PC-9 (cell line): ENCODE data around the gene RRAGC. TPM values are rescaled to one million over a fixed set of nuclear protein-coding genes. Genes with fewer than 3 reads are reported as not detected.

ENCODE experiments used
- BruUV-seq: library from RNA; stranded (reverse); fragments of 400-500 nt; replicated peaks from 2 replicates; lab custom pipeline; 2021; lab: Mats Ljungman, UMichigan
- CTCF ChIA-PET: fragments of 300-600 bp; sonication (Branson Sonifier 250); formaldehyde crosslinking; loops from one replicate; lab custom pipeline; 2022; ENCODE audit warnings: antibody characterized with exemption; lab: Charles Lee
- POLR2A ChIA-PET: fragments of 300-600 bp; sonication (Branson Sonifier 250); formaldehyde crosslinking; loops from one replicate; lab custom pipeline; 2022; ENCODE audit warnings: antibody characterized with exemption; ENCODE audit not compliant: unreplicated experiment; lab: Charles Lee
- DNase-seq, 2 experiments: peaks; one replicate each; pipeline versions ENCODE4 v3.0.0 to v3.0.0-alpha.2; 2015 to 2022; ENCODE audit warnings: mixed read lengths in 1 of 2
- H2AFZ ChIP-seq: fragments of 200-600 bp; sonication (generic); 2 replicates; pipeline ENCODE4 v1.8.1; 2017; ENCODE audit warnings: antibody characterized with exemption
- H3F3A ChIP-seq: fragments of 200-600 bp; sonication (generic); 2 replicates; pipeline ENCODE4 v1.8.1; 2017; ENCODE audit warnings: antibody characterized with exemption, mild to moderate bottlenecking, low read depth; ENCODE audit not compliant: insufficient read depth
- H3K27ac ChIP-seq: fragments of 200-600 bp; sonication (generic); 2 replicates; pipeline ENCODE4 v1.6.1; 2016; ENCODE audit warnings: mixed run types
- H3K27me3 ChIP-seq: fragments of 200-600 bp; sonication (generic); 2 replicates; pipeline ENCODE4 v1.6.1; 2016; ENCODE audit warnings: low read depth, mixed run types; ENCODE audit not compliant: insufficient read depth
- H3K36me3 ChIP-seq: fragments of 200-600 bp; sonication (generic); 2 replicates; pipeline ENCODE4 v1.6.1; 2016; ENCODE audit warnings: low read depth, mixed run types
- H3K4me1 ChIP-seq: fragments of 200-600 bp; sonication (generic); replicated peaks from 2 replicates; pipeline ENCODE4 v1.6.1; 2016; ENCODE audit warnings: mixed run types; ENCODE audit not compliant: insufficient read depth
- H3K4me2 ChIP-seq: fragments of 200-600 bp; sonication (generic); 2 replicates; pipeline ENCODE4 v1.6.1; 2017; ENCODE audit warnings: mixed run types
- H3K4me3 ChIP-seq: fragments of 200-600 bp; sonication (generic); 2 replicates; pipeline ENCODE4 v1.6.1; 2016; ENCODE audit warnings: mixed run types
- H3K79me2 ChIP-seq: fragments of 200-600 bp; sonication (generic); 2 replicates; pipeline ENCODE4 v1.6.1; 2017; ENCODE audit warnings: low read depth, mixed run types
- H3K9me2 ChIP-seq: fragments of 200-600 bp; sonication (generic); 2 replicates; pipeline ENCODE4 v1.8.1; 2017; ENCODE audit warnings: mild to moderate bottlenecking; ENCODE audit not compliant: insufficient read depth
- H3K9me3 ChIP-seq: fragments of 200-600 bp; sonication (generic); 2 replicates; pipeline ENCODE4 v1.8.1; 2016; ENCODE audit warnings: low read depth; ENCODE audit not compliant: insufficient read depth
- H4K20me1 ChIP-seq: fragments of 200-600 bp; sonication (generic); 2 replicates; pipeline ENCODE4 v1.8.1; 2017; ENCODE audit not compliant: insufficient read depth
- CTCF ChIP-seq: fragments of 200-600 bp; sonication (generic); conservative IDR thresholded peaks from 2 replicates; pipeline ENCODE4 v1.6.1; 2017; ENCODE audit warnings: mixed run types, antibody characterized with exemption, mild to moderate bottlenecking, moderate library complexity
- EZH2 ChIP-seq: fragments of 200-600 bp; sonication (generic); IDR thresholded peaks from 2 replicates; pipeline ENCODE4 v1.8.0; 2017; ENCODE audit warnings: antibody characterized with exemption, low read depth
- intact Hi-C: fragments of 100-400 bp; cut with micrococcal nuclease; formaldehyde crosslinking; loops from one replicate; pipeline ENCODE4 v1.10.0; 2022; ENCODE audit not compliant: unreplicated experiment
- total RNA-seq: library from RNA; stranded (reverse); gene quantifications from 2 replicates; pipeline ENCODE4 v1.2.3, GENCODE V29; 2021

Gene RRAGC
- total RNA-seq, 1 experiment from 2014 or later, result 33.0 TPM

GRCh38 chr1:38819516-38819915, 40.1 kb downstream of the RRAGC start:
- intact Hi-C loops, result loop anchor here (5.0 kb wide), 1 partner anchor 792 kb away; no protein-coding TSS in a partner anchor
- no peak overlapping the region for H3K4me3 ChIP-seq
- H3K9me2 ChIP-seq, result no peaks in the 10 kb centered on the region
- CTCF ChIA-PET, result interaction anchor here (0.6 to 0.7 kb wide), 2 partner anchors 268 to 797 kb away, joined by 3 to 5 read pairs; no protein-coding TSS in a partner anchor
- H3F3A ChIP-seq, result no peaks in the 10 kb centered on the region
- H4K20me1 ChIP-seq, result no peaks in the 10 kb centered on the region; the same call in 1 of the 2 replicates
- no peak for DNase-seq
- no peaks in the 10 kb centered on the region for H3K9me3 ChIP-seq
- peaks cover 92% of the 10 kb centered on the region for H3K27me3 ChIP-seq
- no TSS peak for BruUV-seq
- no peaks in the 10 kb centered on the region for H3K4me1 ChIP-seq
- H2AFZ ChIP-seq, result no peak overlapping the region
- no peaks in the 10 kb centered on the region for H3K79me2 ChIP-seq
- POLR2A ChIA-PET, result no interaction called here
- no peak overlapping the region for H3K4me2 ChIP-seq
- H3K27ac ChIP-seq, result no peak overlapping the region
- no peaks in the 10 kb centered on the region for H3K36me3 ChIP-seq
- TF ChIP-seq EZH2, result no peak
- no peak for TF ChIP-seq CTCF

GRCh38 chr1:38819040-38819439, 40.5 kb downstream of the RRAGC start:
- TF ChIP-seq CTCF (no peak), EZH2 (no peak)
- Histone ChIP-seq H3K4me1 (no peaks in the 10 kb centered on the region), H4K20me1 (no peaks in the 10 kb centered on the region; the same call in 1 of the 2 replicates), H2AFZ (no peak overlapping the region), H3K36me3 (no peaks in the 10 kb centered on the region), H3K4me2 (no peak overlapping the region), H3K4me3 (no peak overlapping the region), H3K9me2 (no peaks in the 10 kb centered on the region), H3K9me3 (no peaks in the 10 kb centered on the region), H3K79me2 (no peaks in the 10 kb centered on the region), H3K27ac (no peak overlapping the region), H3F3A (no peaks in the 10 kb centered on the region), H3K27me3 (peaks cover 92% of the 10 kb centered on the region)
- no TSS peak for BruUV-seq
- ChIA-PET POLR2A (no interaction called here), CTCF (interaction anchor here (0.6 to 0.7 kb wide), 2 partner anchors 269 to 409 kb away, joined by 3 read pairs; no protein-coding TSS in a partner anchor)
- intact Hi-C loops, result loop anchor here (5.0 kb wide), 1 partner anchor 792 kb away; no protein-coding TSS in a partner anchor
- no peak for DNase-seq

- peaks cover 96% of the 10 kb centered on the region for H3K27me3 ChIP-seq
- TF ChIP-seq CTCF (peak; percentile 56), EZH2 (no peak)
- H3K9me2 ChIP-seq, result no peaks in the 10 kb centered on the region
- DNase-seq, result peak in 1 of 2 experiments; percentile 27
- H3K27ac ChIP-seq, result no peak overlapping the region
- ChIA-PET POLR2A (no interaction called here), CTCF (interaction anchor here (0.7 kb wide), 1 partner anchor 409 kb away, joined by 3 read pairs; no protein-coding TSS in a partner anchor)
- intact Hi-C loops, result loop anchor here (5.0 kb wide), 1 partner anchor 791 kb away; no protein-coding TSS in a partner anchor
- H3K9me3 ChIP-seq, result no peaks in the 10 kb centered on the region
- H3K4me1 ChIP-seq, result no peaks in the 10 kb centered on the region
- no peaks in the 10 kb centered on the region for H3F3A ChIP-seq
- no peak overlapping the region for H3K4me3 ChIP-seq
- no peaks in the 10 kb centered on the region for H3K79me2 ChIP-seq
- no peaks in the 10 kb centered on the region; the same call in 1 of the 2 replicates for H4K20me1 ChIP-seq
- no peak overlapping the region for H3K4me2 ChIP-seq
- H3K36me3 ChIP-seq, result no peaks in the 10 kb centered on the region
- H2AFZ ChIP-seq, result no peak overlapping the region
- BruUV-seq, result no TSS peak
These were observed 41.2 kb downstream of the RRAGC start for GRCh38 chr1:38818175-38818976.
